Fibroblast of lung (primary cell): ENCODE measurements around the gene MAT1A. TPM values are rescaled to one million over a fixed set of nuclear protein-coding genes. Genes with fewer than 3 reads are reported as not detected.

Experiments
- DNase-seq, 2 donors: peaks; one replicate each; pipeline versions ENCODE4 v3.0.0 to v3.0.0-alpha.2; 2010; ENCODE audit warnings: low read depth in 2 of 2
- H2AFZ ChIP-seq: 2 replicates; pipeline ENCODE4 v1.5.1; 2012; ENCODE audit warnings: low read length, control low read depth, inconsistent platforms
- H3K27ac ChIP-seq: 2 replicates; pipeline ENCODE4 v1.5.1; 2011; ENCODE audit warnings: low read length, control low read depth; ENCODE audit not compliant: insufficient read depth
- H3K27me3 ChIP-seq: 2 replicates; pipeline ENCODE4 v1.5.1; 2011; ENCODE audit warnings: mild to moderate bottlenecking, low read length; ENCODE audit not compliant: control insufficient read depth, insufficient read depth
- H3K36me3 ChIP-seq: 2 replicates; pipeline ENCODE4 v1.5.1; 2011; ENCODE audit warnings: low read length; ENCODE audit not compliant: control insufficient read depth, insufficient read depth
- H3K4me1 ChIP-seq: 2 replicates; pipeline ENCODE4 v1.5.1; 2011; ENCODE audit warnings: low read length; ENCODE audit not compliant: control insufficient read depth, insufficient read depth; ENCODE audit errors: extremely low read depth
- H3K4me2 ChIP-seq: 2 replicates; pipeline ENCODE4 v1.5.1; 2011; ENCODE audit warnings: low read length, control low read depth; ENCODE audit not compliant: insufficient read depth; ENCODE audit errors: extremely low read depth
- H3K4me3 ChIP-seq, 4 experiments: fragments of 200-600 bp in 1 of 4; sonication (generic) in 1 of 4; replicated peaks in 1 of 4; 2 replicates each; pipeline ENCODE4 v1.5.1; 2011 to 2016; ENCODE audit warnings: low read length in 4 of 4, low read depth in 3 of 4, mild to moderate bottlenecking in 3 of 4, control low read depth in 2 of 4, inconsistent platforms in 1 of 4, mixed read lengths in 1 of 4; ENCODE audit not compliant: insufficient read depth in 1 of 4; ENCODE audit errors: control extremely low read depth in 1 of 4
- H3K79me2 ChIP-seq: 2 replicates; pipeline ENCODE4 v1.5.1; 2012; ENCODE audit warnings: mild to moderate bottlenecking, low read length, inconsistent platforms; ENCODE audit not compliant: control insufficient read depth, insufficient read depth
- H3K9ac ChIP-seq: 2 replicates; pipeline ENCODE4 v1.5.1; 2011; ENCODE audit warnings: mild to moderate bottlenecking, low read length, control low read depth; ENCODE audit not compliant: insufficient read depth
- H3K9me3 ChIP-seq: 2 replicates; pipeline ENCODE4 v1.5.1; 2012; ENCODE audit warnings: low read depth, low read length; ENCODE audit not compliant: control insufficient read depth, insufficient read depth
- H4K20me1 ChIP-seq: 2 replicates; pipeline ENCODE4 v1.5.1; 2011; ENCODE audit warnings: low read length; ENCODE audit not compliant: control insufficient read depth, insufficient read depth; ENCODE audit errors: extremely low read depth
- EZH2 ChIP-seq: IDR thresholded peaks from 2 replicates; pipeline ENCODE4 v1.5.1; 2012; ENCODE audit warnings: low read length, control low read depth, mild to moderate bottlenecking; ENCODE audit errors: missing control alignments
- polyA plus RNA-seq, 2 donors: library from polyadenylated mRNA; depleted of rRNA in 1 of 2; stranded (reverse) in 1 of 2; unstranded in 1 of 2; fragments of >200 nt; gene quantifications; 2 replicates each; pipeline ENCODE4 v1.2.1, GENCODE V29; 2011 to 2012; ENCODE audit warnings: missing spikeins in 1 of 2
- total RNA-seq: library from RNA; depleted of rRNA; stranded (reverse); fragments of >200 nt; gene quantifications from 2 replicates; pipeline ENCODE4 v1.2.1, GENCODE V29; 2014
- TF ChIP-seq, protein P1 (sequence below), 2 donors: IDR thresholded peaks in 1 of 2; conservative IDR thresholded peaks in 1 of 2; 1 replicate in 1 of 2; 2 replicates in 1 of 2; pipeline ENCODE4 v1.5.1; 2011 to 2012; ENCODE audit warnings: low read length in 2 of 2, control low read depth in 1 of 2, inconsistent platforms in 1 of 2, low read depth in 1 of 2, mild to moderate bottlenecking in 1 of 2

The MAT1A gene
- total and polyA plus RNA-seq, 2 donors (not counting 1 experiment from before 2014, with no cell fraction given): not detected

DNA sequence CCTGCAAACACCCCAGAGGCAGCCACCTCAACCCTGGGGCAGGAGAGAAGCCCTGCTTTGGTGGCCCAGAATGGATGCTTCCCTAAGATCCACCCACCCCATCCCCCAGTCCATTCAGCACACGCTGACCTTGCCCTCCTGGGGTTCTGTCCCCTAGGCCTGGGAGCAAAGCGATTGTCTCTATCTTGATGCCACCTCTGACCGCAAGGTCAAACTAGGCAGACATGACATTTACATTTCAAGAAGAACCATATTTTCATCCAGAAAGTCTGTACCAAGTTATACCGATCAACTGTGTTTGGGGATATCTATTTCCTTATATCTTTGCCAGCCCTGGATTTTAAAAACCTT, 23.0 kb downstream of the MAT1A start:
- H3K27ac ChIP-seq: no peak overlapping the region
- no peaks in the 10 kb centered on the region for H3K27me3 ChIP-seq
- no peak overlapping the region for H3K4me2 ChIP-seq
- H3K4me3 ChIP-seq: no peak overlapping the region
- no peaks in the 10 kb centered on the region for H3K4me1 ChIP-seq
- no peaks in the 10 kb centered on the region for H3K9me3 ChIP-seq
- no peak overlapping the region for H2AFZ ChIP-seq
- H3K9ac ChIP-seq: no peak overlapping the region
- H3K79me2 ChIP-seq: no peaks in the 10 kb centered on the region
- TF ChIP-seq EZH2: no peak
- TF ChIP-seq, protein P1, sequence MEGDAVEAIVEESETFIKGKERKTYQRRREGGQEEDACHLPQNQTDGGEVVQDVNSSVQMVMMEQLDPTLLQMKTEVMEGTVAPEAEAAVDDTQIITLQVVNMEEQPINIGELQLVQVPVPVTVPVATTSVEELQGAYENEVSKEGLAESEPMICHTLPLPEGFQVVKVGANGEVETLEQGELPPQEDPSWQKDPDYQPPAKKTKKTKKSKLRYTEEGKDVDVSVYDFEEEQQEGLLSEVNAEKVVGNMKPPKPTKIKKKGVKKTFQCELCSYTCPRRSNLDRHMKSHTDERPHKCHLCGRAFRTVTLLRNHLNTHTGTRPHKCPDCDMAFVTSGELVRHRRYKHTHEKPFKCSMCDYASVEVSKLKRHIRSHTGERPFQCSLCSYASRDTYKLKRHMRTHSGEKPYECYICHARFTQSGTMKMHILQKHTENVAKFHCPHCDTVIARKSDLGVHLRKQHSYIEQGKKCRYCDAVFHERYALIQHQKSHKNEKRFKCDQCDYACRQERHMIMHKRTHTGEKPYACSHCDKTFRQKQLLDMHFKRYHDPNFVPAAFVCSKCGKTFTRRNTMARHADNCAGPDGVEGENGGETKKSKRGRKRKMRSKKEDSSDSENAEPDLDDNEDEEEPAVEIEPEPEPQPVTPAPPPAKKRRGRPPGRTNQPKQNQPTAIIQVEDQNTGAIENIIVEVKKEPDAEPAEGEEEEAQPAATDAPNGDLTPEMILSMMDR (conservative IDR thresholded peaks at IDR 0.05 in 1 of 2, IDR thresholded peaks at IDR 0.05 in 1 of 2; ENCODE audit: low read depth in 1 of 2, low read length in 2 of 2): no peak
- no peaks in the 10 kb centered on the region for H4K20me1 ChIP-seq
- no peak for DNase-seq
- H3K36me3 ChIP-seq: no peaks in the 10 kb centered on the region

DNA sequence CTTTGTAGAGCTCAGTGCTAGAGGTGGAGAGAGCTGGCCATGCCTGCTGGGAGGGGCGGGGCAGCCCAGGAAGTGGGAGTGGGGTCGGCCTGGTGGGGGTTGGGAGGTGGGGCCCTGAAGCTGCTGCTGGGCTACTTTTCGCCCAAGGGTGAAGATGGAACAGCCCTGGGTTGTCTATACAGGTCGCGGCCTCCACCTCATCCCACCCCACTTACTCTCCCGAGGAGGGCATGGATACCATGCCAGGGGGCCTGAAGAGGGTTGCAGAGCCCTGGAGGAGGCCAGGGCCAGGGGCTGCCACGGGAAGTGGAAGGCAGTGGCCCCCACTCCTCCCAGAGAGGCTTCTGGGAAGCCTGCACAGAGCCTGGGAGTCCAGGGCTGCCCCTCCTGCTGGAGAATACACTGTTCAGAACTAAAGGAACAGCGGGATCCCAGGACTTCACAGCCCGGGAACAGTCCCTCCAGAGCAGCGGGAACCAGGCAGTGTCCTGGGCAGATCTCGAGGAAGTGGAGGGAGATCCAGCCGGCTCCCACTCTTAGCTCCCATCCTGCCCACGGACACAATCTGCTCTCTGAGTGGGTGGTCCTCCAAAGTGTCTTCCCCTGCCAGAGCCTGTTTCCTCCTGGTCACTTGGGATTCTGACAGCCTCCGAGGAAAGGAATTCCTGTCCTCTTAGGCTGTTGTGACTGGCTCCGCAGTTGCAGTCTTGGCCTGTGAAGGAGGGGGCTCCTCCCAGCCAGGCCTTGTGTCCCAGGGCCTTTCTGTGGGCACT, 23.5 kb downstream of the MAT1A start:
- Histone ChIP-seq H3K36me3 (no peaks in the 10 kb centered on the region), H3K9ac (no peak overlapping the region), H3K4me2 (no peak overlapping the region), H2AFZ (no peak overlapping the region), H3K4me1 (no peaks in the 10 kb centered on the region), H3K79me2 (no peaks in the 10 kb centered on the region), H3K27ac (no peak overlapping the region), H3K27me3 (no peaks in the 10 kb centered on the region), H3K4me3 (no peak overlapping the region), H4K20me1 (no peaks in the 10 kb centered on the region), H3K9me3 (no peaks in the 10 kb centered on the region)
- TF ChIP-seq EZH2: no peak
- TF ChIP-seq, protein P1 (conservative IDR thresholded peaks at IDR 0.05 in 1 of 2, IDR thresholded peaks at IDR 0.05 in 1 of 2; ENCODE audit: low read depth in 1 of 2, low read length in 2 of 2): no peak
- no peak for DNase-seq

DNA sequence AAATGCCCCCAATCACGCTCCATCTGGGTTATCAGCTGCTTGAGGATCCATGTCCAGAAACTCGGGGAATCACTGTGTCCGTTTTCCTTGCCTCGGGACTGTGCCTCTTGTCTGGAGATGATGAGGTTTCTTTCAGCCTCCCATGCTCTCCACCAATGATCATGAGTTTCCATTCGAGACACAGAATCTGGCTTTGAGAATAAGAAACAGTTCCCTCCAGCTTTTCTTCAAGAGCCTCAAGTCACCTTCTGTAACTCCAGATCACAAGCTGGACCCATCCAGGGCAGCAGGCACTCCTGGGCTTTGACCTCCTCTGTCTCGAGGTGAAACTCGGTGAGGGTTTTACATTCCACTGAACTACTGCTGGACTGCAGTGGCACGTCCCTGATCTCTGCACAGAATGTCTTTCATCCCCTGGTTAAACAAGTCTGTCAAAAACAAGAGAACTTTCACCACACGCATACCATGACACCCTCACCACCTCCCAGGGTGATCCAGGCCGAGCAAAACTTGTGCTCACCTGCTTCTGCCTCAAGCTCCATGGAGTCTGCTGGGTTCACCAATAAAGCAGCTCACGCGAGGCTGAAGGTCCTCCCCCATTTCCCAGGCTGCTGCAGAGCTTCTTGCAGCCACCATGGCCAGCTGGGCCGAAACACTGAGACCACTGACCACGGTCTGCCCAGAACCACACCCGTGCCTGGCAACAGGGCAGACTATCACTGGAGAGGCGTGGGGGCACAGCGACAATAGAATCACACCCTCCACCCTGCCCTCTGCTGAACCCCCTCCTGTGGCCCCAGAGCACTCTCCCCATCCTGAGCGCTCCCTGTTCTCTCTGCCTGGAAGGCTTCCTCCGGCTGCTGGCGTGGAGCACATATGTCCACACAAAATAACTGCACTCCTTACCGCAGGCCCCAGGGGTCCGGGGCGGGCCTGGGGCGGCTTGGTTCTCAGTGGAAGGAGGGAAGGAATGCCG, 25.1 kb downstream of the MAT1A start:
- H3K27ac ChIP-seq: no peak overlapping the region
- DNase-seq: no peak

More for the DNA sequence above, 25.1 kb downstream of the MAT1A start:
- Histone ChIP-seq H3K9ac (no peak overlapping the region), H3K4me1 (no peaks in the 10 kb centered on the region), H3K4me3 (no peak overlapping the region), H3K4me2 (no peak overlapping the region), H4K20me1 (no peaks in the 10 kb centered on the region), H3K79me2 (no peaks in the 10 kb centered on the region), H3K27me3 (no peaks in the 10 kb centered on the region), H2AFZ (no peak overlapping the region), H3K9me3 (no peaks in the 10 kb centered on the region), H3K36me3 (no peaks in the 10 kb centered on the region)
- no peak for TF ChIP-seq EZH2
